ENCODE data around the gene DISP2.
A peak's percentile ranks its signal among the peaks of the same experiment; 100 is the strongest.

DISP2 gene

DNA sequence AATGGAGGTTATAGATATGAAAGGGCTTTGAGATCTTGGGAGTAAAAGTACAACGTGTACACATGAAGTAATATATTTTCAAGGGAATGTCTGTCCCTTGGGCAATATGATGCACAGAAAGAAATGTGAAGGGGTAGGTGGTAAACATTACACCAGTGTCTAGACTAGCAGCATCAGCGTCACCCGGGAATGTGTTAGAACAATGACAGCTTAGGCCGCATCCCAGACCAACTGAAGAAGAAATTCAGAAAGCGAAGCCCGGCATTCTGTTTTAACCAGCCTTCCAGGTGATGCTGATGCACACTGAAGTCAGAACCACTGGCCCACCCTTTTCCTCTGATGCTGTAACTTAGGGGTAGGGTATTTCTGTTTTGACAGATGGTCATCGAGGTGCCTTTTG is 28.2 kb upstream of the DISP2 start:
- no peak for DNase-seq

DNA sequence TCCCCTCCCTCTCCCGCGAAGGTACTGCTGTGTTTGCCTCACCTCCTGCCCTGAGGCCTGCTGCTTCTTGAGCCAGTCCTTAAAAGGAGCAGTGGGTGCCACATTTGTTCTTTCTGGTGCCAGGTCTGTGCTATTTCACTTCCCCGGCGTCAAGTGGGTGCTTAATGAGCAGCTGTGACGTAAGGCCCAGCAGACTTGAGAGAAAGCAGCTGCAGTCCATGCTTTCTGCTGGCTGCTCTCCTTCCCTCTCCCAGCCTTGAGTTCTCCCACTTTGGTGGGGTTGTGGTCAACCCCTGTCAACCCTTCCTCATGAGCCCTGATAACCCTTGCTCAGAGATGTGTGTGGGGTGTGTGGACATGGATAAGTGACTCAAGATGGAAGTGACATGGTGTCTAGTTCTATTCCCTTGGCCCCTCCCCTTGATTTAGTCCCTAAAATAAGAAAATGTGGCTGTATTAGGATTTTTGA is 27.6 kb upstream of the DISP2 start:
- DNase-seq = peak; percentile 82

DNA sequence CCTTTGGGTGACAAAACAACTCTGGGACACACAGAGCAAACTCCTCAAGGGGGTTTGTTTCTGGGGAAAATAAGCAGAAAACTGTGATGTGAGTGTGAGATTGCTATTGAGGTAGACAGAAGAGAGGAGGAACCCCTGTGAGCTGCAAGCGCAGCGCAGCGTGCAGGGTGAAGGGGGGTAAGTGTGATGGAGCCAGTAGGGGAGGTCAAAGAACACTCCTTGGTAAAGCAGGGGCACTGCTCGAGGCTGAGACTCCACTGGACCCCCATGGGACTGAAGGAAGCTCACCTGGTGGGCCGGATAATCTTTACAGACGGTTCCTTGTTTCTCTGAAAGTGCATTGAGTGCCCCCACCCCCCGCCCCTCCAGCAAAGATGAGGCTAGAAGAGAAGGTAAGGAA is 27.0 kb upstream of the DISP2 start:
- DNase-seq = no peak

DNA sequence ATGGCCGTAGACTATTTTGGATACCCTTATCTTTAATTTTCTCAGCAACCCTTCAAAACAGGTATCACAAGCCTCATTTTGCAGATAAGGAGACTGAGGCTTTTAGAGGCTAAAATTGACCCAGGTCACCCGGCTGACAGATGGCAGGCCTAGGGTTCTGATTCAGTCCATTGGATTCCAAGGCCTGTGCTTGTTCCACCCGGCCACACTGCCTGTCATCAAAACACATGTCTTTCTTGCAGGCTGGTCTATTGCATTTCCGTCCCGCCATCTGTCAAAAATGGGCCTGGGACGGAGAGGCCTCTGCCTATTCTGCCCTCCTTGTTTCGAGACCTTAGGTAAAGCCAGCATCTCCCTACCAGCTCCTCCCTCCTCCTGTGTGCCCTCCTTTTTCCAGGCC is 26.4 kb upstream of the DISP2 start:
- DNase-seq = no peak

DNA sequence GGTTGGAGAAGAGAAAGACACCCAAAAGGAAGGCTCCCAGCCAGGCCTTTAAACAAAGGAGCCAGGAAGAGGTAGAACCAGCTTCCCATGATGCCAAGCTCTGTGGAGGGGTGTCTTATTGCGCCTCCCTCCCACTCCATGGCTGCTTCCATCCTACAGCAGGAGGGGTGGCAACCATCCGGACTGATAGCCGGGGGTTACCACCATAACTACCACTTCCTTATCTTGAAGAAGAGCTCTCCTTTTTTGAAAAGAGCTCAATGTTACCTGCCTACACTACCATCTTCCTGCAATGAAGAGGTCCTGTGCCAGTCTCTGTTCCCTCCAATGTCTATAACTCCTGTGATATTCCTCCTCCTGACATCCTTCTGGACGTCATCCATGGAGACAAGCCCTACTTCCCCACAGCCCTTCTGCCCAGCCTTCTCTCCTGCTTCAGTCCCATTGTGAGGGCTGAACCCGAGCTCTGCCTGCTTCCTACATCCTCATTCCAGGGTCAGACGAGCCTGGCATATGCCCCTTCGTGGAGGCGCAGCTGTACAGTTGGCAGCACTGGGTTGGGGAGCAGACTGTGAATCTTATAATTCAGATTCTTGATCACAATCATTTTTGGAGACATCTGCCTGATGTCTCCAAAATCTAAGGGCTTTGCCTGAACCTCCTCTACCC is 25.8 kb upstream of the DISP2 start:
- DNase-seq = no peak

DNA sequence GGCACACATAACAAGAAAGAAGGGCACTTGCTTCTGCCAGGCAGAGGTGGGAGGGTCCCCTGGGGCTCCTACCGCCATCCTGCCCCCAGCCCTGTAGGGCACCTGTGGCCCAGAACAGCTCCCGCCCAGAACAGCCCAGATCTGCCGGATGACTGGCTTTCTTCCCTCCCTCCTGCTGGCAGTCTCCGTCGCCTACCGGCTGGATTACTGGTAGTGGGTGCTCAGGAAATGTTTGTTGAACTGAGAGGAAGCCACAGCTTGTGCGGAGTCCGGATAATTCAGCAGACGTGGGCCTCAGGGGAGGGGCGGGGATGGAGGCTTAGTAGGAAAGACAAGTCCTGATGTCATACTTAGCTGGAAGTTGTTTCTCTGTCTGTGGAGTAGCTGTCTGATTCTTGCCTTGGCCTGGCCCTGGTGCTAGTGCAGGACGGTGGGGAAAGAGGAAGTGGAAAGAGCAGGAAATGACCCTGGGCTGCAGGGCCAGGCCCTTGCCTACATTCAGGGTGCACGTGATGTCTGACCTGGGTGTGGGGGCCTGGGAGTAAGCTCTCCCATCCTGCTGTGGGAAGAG is 24.0 kb upstream of the DISP2 start:
- no peak for DNase-seq

DNA sequence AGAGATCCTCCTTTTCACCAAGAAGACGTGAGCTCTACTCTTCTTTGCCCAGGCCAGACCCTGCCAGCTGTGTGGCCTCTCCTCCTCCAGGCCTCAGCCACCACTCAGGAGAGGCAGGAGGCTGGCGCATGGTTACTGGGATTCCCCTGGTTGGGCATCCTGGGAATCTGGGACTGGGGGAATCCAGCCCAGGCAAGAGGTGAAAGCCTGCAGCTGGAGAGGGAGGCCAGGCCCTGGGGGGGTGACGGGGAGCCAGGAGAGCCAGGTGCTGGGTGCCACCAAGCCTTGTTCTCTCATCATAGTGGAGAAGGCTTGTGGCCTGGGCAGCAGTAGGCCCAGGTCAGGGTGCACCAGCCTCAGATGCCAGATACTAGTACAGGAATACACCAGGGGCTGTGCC is 23.5 kb upstream of the DISP2 start:
- no peak for DNase-seq

DNA sequence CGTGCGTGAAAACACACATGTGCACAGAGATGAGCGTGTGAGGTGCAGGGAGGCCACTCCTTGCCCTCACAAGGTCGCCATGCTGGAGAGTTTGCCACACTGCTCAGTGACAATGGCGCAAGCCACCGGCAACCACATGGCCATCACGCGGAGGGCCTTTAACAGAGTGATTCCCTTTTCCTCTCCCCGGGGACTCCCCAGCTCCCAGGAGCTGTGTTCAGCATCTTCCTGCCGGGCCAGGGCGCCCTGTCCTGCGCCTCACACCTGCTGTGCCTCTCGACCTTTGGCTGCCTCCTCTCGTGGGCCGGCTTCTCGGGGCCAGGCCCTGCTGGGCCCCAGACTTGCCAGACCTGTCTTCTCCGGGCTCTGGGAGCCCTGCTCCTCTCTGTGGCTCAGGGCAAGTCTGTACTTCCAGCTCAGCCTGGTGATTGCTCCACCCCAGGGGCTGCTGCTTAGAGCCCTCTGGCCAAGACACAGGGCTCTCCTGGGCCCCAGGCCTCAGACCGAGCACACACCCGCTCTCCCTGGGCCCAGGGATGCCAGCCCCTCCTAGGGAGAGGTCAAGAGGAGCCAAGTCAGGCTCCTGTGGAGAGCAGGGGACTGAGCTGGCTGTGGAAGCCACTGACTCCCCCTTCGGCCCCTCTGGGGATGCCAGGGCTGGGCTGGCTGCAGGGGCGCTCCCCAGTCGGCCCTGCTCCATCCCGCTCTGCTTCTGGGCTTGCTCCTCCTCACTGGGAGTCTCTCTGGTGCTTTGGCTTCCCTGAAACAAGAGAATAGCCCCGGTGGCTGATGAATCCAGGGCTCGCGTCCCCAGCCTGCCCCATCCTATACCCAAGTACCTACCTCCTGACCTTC is 22.9 kb upstream of the DISP2 start:
- peak; percentile 66 for DNase-seq

DNA sequence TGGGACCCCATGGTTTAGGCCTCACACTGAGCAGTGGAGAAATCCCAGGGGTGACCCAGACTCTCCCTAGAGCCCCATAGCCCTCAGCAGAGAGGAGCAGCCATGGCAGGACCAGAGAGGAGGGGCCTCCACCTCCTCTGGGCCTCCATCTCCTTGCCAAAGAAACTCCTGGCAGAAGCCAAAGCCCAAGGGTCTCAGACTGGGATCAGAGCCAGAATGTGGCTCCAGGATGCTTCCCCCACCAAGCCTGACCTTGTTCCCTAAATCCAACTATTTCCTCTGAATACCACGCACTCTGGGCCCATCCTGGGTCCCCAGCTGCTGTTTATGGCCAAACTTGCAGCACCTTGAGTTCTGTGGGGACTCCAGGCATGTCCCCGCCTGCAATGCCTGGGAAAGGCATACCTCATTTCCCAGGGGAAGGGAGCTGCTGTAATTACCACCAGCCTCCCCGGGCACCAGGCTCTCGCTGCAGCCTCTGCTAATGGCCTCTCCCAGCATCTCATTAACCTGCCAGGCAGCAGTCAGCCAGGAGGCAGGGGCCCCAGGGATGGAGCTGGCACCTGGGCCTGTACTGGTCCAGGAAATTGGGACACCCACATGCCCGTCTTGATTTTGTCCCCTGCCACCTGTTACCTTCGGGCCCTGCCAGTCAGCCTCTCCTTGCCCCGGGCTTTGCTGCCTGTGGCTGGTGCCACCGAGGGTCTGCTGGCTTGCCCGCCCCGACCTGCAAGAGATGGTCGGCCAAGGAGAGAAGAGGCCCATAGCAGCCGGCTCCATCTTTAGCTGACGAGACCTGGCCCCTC is 21.9 kb upstream of the DISP2 start:
- no peak for DNase-seq

DNA sequence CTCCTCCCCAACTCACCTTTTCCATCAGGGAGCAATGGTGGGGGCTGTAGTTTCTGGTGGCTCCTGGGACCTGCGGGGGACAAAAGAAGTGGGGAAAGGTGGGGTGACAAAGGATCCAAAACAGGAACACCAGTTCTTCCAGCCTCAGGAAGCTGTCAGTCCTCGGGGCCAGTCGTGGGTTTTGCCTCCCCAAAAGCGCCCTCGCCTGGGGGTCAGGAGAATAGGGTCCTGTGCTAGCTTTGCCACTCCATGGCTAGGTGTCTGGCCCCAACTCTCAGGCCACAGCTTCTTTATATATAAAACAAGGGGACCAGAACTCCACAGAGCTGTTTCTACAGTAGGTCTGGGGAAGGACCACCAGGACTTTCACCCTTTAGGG is 21.3 kb upstream of the DISP2 start:
- no peak for DNase-seq

DNA sequence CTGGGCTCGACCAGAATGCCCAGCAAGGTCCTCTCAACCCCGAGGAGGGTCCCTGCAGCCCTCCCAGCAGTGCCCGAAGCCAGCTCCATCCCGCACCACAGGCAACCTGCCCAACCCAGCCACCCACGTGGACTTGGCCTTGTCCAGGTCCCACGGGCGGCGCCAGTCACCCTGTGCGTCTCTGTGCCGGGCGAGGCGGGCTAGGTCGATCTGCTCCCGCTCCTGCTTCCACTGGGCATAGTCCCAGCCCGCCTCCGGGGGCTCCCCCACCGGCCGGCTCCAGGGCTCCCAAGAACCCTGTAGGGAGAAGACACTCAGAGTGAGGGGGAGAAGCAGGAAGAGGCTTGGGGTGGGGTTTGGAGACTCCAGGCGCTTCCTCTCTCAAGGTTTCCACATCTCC is 20.4 kb upstream of the DISP2 start:
- no peak for DNase-seq

DNA sequence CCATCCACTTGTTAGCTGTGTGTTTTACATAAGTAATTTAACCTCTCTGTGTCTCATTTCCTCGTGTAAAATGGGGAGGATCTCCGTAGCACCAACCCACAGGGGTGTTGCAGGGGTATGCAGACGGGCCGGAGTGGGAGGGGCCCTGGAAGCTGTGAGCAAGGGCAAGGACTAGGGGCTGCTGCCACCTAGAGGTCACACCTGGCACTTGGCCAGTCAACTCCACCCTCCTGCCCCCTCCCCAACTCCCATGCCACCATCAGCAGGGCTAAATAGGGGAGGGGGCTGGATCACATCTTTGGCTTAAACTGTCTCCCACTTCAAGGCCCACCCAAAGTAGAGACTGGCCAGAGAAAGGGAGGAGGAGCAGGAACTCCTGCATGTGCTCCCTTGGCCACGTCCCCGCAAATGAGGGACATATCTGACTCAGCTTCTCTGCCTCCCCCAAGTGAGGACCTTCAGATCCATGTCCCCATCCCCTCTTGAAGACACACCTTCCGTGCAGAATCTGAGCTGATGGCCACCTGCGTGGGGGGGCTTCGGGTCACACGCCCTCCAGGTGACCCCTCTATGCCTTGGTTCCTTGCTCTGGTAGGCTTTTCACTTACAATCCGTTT is 19.9 kb upstream of the DISP2 start:
- peak; percentile 84 for DNase-seq

DNA sequence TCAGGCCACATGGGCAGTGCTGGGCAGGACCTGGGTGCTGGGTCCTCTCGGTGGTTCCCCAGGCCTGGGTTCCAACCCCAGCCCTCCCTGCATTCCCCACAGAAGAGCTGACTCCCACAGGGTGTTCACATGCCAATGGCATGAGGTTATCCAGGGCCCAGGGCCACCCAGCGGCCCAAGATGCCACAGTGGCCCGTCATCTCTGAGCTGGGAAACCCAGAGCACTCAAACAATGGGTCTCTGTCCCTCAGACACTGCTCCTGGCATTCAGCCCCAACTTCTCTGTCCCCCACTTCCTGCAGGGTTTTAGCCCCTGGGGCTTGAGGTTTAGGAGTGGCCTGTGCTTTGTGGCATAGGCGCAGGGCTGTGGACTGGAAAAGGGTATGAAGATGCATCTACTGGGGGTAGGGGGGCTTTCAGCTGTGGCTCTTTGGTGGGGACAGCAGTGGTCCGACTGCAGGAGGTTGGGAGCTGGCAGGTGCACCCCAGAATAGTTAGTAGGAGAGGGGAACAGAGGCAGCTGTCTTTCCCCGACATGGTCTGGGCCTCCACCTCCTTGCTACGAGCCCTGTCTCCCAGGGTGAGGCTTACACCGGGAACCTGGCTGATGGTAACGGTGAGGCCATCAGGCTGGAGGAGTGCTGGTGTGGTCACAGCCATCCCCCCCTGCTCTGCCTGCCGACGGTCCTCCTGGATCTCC is 18.9 kb upstream of the DISP2 start:
- DNase-seq = no peak

DNA sequence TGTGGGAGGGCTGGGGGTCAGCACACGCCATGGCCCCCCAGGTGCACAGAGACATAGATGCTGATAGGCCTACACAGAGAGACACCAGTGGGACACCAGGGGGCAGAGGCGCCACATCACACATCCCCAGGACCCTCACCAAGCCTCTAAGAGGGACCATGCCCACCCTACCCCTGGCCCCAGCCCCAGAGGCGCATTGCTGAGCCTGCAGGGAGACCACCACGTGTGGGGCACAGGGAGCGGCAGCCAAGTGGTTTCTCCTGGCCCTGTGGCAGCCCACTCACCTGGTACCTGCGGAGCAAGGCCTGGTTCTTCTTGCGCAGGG is 18.4 kb upstream of the DISP2 start:
- DNase-seq = no peak

DNA sequence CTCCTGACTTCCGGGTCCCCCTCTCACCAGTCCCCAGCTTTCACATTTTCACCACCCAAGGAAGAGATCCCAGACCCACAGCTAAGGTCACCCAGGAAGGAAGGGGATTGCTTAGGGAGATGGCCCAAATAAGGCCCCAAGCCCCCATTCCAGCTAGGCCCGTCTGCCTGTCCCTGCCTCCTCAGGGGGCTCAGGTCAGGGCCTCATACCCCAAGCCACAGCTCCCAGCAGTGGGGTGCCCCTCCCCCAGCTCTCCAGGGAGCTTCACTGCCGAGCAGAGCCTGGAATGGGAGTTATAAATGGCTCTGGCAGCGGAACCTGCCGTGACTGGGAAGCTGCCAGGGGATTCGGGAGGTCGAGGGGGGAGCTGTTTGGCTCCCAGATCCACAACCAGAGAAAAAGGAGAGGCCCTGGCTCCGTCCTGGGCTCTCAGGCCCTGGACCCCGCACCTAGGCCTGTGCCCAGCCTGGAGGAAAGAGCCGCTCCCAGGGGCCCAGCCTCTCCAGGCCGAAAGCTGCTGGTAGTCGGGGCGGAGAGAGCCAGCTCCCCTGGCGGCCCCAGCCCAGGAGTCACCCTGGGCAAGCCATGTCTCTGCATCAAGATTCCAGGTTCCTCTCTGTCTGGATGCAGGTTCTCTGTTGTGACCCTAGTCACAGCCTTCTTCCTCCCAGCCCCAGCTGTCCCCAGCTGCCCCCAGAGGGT is 17.8 kb upstream of the DISP2 start:
- peak; percentile 39 for DNase-seq

DNA sequence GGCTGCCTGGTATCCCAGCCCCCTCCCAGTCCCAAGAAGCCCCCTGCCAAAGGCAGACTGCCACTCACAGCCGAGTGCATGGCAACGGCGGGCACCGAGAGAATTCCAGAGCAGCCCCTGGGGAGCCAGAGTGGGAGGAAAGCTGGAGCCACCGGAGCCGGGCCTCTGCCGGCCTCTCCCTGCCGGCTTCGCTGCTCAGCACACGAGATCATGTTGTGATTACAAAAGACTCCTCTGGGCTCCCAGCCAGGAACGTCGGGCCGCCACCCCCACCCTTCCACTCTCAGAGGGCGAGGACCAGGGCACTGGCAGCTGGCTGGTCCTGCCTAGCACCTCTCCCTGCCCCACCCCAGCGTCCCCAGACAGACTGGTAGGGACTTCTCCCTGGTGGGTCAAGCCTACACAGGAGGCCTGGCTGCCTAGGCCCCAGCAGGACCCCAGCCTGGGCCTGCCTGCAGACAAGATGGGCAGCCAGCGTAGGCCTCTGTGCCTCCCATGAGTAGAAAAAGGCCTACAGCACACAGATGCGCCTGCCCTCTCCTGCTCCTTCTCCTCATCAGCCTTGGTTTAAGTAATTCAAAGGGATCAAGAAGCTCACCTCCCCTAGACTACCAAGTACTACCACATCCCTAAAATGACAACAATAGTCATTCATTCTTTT is 17.1 kb upstream of the DISP2 start, which contains the start of gene CCDC9B:
Gene CCDC9B (minus strand): TSS at position 200 of the 661 bp plus-strand sequence. CDS start 120 bp downstream, at position 80.
- DNase-seq = peak; percentile 88

DNA sequence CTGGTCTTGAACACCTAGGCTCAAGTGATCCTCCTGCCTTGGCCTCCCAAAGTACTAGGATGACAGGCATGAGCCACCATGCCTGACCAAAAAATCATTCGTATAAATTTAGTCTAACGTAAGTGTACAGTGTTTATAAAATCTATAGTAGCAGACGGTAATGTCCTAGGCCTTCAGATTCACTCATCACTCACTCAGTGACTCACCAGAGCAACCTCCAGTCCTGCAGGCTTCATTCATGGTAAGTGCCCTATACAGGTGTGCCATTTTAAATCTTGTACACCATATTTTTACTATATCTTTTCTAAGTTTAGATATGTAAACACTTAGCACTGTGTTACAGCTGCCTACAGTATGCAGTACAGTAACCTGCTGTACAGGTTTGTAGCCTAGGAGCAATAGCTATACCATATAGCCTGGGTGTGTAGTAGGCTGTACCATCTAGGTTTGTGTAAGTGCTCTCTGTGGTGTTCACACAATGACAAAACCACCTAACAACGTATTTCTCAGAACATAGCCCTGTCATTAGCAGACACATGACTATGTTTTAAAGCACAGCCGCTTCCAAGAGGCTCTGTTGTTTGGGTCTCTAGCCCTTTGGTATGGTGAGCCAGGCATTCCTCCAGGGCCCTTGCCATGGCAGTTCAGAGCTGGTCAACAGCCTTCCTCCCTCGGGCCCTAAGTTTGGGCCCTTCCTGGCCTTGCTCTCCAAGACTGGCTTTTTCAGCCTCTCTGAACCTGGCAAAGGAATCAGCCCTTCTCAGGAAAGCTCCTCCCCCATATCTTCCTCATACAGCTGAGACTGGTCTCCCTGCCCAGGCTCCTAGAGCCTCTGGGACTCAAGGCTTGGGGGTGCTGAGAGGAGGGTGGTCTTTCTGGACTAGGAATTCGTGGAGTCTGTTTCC is 15.4 kb upstream of the DISP2 start:
- DNase-seq = peak; percentile 65

DNA sequence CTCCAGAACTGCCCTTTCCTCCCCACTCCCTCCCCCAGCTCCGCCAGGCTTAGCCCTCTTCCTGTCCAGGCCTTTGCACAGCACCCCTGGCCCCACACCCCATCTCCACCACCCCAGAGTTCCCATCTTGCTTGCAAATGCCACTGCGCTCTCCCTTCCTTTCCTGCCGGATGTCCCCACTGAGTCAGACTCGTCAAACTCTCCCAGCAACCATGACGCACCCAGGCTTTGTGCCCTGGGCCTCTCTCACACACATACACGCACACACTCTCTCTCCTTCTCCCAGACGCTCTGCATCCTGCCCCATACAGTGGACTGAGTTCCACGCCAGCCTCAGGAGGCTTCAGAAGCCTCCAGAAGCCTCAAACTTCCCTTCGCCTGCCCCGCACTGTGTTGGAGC is 14.5 kb upstream of the DISP2 start:
- peak; percentile 43 for DNase-seq

DNA sequence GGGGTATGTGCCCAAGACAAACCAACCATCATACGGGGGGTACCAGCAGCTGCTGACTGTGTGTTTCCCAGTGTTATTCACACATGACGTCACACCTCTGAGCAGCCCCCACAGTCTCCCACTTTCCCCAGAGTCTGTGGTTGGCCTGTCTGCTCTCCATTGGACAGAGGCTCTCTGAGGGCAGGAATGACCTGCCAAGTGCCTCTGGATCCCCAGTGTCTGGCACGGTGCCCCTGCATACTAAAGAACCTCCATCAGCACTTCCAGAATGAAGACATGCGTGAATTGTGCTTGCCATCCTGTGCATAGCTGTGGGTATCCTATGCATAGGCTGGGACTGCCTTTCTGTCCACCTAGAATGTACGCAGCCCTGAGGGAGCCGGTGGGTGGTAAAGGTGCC is 13.8 kb upstream of the DISP2 start:
- no peak for DNase-seq

DNA sequence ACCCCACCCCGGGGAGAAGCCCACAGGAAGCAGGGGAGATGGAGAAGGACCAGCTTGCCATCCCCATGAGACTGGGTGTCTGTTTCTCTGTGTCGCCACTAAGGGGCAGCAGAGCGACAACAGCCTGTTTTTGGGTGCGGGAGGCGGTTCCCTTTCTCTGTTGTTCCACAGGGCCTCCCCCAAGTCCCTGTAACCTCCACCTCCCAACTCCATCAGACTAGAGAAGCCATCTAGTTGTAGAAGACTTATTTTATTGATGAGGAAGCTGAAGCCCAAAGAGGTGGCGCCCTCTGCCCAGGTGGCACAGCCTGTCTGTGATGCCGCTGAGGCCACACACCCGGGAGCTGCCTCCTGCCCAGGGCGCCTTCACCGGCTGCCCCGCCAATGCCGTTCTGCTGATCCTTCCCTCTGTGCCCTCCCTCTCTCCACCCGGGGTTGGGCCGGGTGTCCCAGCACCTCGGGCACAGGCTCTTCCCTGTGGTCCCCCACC is 13.3 kb upstream of the DISP2 start:
- DNase-seq = peak; percentile 71

Data from DMS53 (cell line).